ENCODE measurements around the gene BTBD8.

The BTBD8 gene

GRCh38 chr1:92169214-92170005, 89.3 kb downstream of the BTBD8 start:
- DNase-seq (ENCODE audit: low read depth, low spot score): no peak
- H3K4me3 ChIP-seq (ENCODE audit: low read length): no peak overlapping the region

DNA sequence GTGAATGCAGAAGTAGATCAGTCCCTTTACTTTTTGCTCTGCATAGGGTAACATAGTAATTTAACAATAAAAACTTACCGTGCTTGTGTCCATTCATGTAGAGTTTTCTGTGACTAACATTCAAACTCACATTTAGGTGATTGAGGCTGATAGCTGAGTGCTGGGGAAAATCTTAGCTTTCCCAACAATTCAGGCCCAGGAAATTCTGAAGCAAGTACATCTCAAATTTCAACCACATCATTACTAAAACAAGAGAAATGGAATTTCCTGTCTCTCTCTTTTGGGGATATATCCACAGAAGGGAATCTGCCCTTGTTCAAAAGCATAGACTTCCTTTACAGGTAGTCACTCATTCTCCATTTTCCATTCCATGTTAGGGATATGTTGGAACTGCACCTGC, 104.5 kb downstream of the BTBD8 start:
- no peak for DNase-seq (ENCODE audit: low read depth, low spot score)
- H3K4me3 ChIP-seq (ENCODE audit: low read length): no peak overlapping the region

DNA sequence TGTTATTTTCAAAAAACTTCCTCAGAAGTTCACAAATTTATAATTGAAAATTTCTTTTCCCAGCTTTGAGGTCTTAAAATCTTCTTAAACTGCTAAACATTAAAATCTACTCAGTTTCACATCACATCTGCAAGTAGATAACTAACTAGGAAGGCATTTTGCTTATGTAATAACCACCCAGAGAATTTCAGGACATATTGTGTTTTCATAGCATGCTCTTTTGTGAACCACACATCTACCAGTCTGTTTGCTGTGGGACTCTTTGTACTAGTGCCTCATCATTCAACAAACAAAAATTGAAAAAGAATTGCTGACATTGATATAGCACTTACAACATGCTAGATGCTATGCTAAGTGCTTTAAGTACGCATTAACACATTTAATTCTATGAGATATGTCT, 105.9 kb downstream of the BTBD8 start:
- no peak for DNase-seq (ENCODE audit: low read depth, low spot score)
- H3K4me3 ChIP-seq (ENCODE audit: low read length): no peak overlapping the region

- DNase-seq (ENCODE audit: low read depth, low spot score): no peak
These were observed 108.5 kb downstream of the BTBD8 start for GRCh38 chr1:92188436-92189255.

DNA sequence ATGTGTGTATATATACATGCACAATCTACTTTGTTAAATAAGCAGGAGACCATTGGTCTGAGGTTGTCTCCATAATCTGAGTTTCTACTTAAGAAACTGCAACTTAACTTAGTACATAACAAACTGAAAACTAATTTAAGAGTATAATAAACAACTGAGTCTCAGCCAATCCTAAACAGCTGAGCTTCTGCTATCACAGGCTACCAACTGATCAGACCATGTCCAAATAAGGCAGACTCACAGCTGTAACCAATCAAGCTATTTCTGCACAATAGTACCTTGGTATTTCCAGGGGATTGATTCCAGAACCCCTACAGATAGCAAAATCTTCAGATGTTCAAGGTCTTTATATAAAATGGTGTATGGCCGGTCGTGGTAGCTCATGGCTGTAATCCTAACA, 111.6 kb downstream of the BTBD8 start:
- DNase-seq (ENCODE audit: low read depth, low spot score): no peak
- no peak overlapping the region for H3K4me3 ChIP-seq (ENCODE audit: low read length)

More at GRCh38 chr1:92188436-92189255, 108.5 kb downstream of the BTBD8 start:
- H3K4me3 ChIP-seq (ENCODE audit: low read length): no peak overlapping the region

DNA sequence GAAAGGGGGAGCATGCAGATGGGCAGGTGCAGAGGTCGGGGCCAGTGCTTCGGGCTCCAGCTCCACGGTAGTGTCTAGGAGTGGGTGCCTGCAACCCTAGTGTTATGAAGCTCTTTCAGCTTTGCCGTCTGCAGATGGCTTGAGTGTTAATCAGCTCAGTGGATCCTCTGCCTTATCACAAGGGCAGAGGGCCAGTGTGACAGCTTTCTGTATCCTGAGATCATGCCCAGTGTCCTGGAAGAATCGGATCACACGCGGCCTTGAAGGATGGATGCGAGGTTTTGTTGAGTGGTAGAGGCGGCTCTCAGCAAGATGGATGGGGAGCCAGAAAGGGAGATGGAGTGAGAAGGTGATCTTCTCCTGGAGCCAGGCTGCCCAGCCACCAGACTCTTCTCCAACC, 112.1 kb downstream of the BTBD8 start:
- H3K4me3 ChIP-seq (ENCODE audit: low read length): no peak overlapping the region
- DNase-seq (ENCODE audit: low read depth, low spot score): no peak

- no peak overlapping the region for H3K4me3 ChIP-seq (ENCODE audit: low read length)
- DNase-seq (ENCODE audit: low read depth, low spot score): no peak
These were observed 114.4 kb downstream of the BTBD8 start for GRCh38 chr1:92194511-92194910.

DNA sequence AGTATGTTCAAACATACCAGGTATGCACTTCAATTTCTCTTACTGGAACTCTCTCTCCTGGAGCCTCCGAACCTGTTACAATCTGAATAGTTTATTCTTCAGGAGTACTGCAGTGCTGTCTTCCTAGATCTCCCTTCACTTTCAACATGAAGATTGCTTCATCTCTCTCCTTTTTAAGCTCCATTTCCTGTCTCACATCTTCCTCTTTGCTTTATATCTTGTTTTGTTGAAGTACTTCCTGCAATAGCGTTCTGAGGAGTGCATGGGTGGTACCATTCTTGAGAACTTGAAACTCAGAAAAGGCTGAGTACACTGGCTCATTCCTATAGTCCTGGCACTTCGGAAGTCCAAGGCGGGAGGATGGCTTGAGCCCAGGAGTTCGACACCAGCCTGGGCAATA, 121.8 kb downstream of the BTBD8 start:
- no peak overlapping the region for H3K4me3 ChIP-seq (ENCODE audit: low read length)
- DNase-seq (ENCODE audit: low read depth, low spot score): peak; percentile 41

DNA sequence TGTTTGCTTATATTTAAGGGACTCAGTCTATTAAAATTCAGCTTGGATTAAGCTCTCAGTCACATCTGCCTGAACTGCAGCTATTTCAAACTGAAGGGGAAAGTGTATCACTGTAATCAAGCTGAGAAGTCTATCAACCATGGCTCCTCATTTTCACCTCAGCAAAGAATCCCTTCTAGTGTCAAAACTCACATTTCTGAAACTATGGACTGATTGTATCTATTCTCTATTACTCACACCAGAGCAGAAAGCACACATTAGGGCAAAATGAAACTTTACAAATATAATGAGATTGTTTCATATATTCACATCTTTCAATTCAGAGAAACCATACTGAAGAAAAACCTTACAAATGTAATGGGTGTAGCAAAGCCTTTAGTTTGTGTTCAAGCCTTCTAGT, 123.0 kb downstream of the BTBD8 start:
- no peak for DNase-seq (ENCODE audit: low read depth, low spot score)
- H3K4me3 ChIP-seq (ENCODE audit: low read length): no peak overlapping the region

DNA sequence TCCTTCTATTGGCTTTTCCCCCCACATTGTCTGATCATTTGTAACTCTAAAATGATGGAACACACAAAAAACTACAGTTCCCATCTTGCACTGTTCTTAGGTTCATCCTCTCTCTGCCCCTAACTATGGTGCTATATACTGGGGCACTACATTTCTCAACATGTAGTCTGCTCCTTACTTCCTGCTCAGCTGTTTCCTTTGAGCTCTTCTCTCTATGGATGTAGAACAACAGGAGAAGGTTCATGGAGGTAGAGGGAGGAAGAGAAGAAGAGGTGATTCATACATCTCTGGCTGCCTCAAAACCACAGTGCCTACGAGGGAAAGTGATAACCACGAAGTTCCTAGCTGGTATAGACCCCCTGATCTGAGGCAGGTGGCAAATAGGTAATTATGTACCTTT, 130.6 kb downstream of the BTBD8 start:
- no peak for DNase-seq (ENCODE audit: low read depth, low spot score)
- H3K4me3 ChIP-seq (ENCODE audit: low read length): no peak overlapping the region

GRCh38 chr1:92211166-92211565, 131.0 kb downstream of the BTBD8 start:
- H3K4me3 ChIP-seq (ENCODE audit: low read length): no peak overlapping the region
- DNase-seq (ENCODE audit: low read depth, low spot score): no peak

- no peak for DNase-seq (ENCODE audit: low read depth, low spot score)
- no peak within 1 kb of the TSS for H3K4me3 ChIP-seq (ENCODE audit: low read length)
These were observed 137.6 kb downstream of the BTBD8 start, which contains the start of gene C1orf146 for GRCh38 chr1:92217721-92218120. Gene C1orf146, plus strand, starts transcription at chr1:92217915. Its CDS starts 13,506 bp downstream, at chr1:92231421.

DNA sequence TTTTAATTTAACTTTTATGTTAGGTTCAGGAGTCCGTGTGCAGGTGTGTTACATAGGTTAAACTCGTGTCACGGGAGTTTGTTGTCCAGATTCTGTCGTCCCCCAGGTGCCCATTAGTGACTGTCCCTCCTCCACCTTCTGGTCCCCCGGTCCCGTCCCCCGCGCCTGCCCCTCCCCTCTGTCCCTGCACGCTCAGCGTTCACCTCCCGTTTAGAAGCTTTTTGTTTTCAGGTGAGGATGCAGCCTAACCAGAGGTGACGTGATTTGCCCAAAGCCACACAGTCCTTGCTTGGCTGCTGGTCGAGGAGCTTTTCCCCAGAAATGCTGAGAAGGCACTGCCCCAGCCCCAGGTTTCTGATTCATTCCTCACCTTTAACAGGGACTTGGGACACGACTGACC, 138.4 kb downstream of the BTBD8 start:
- no peak overlapping the region for H3K4me3 ChIP-seq (ENCODE audit: low read length)
- no peak for DNase-seq (ENCODE audit: low read depth, low spot score)

DNA sequence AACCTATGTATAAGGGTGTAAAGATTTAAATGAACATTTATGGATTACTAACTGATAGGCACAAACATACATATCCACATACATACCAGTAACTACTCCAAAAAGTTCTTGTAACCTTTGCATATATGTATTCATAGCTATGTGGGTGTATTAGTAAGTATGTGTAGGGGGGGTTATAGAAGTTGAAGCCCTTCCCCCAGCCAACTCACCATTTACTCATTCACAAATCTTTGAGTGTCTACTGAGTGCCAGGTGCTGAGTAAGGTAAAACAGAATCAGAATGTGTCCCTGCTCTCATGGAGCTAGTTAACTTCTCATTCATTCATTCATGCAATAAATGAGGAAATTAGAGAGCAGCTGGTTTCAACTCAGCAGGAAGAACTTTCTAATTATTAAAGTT, 138.9 kb downstream of the BTBD8 start:
- no peak overlapping the region for H3K4me3 ChIP-seq (ENCODE audit: low read length)
- no peak for DNase-seq (ENCODE audit: low read depth, low spot score)

GRCh38 chr1:92228401-92228800, 148.3 kb downstream of the BTBD8 start:
- no peak for DNase-seq (ENCODE audit: low read depth, low spot score)

GRCh38 chr1:92230736-92231135, 150.6 kb downstream of the BTBD8 start:
- H3K4me3 ChIP-seq (ENCODE audit: low read length): no peak overlapping the region
- no peak for DNase-seq (ENCODE audit: low read depth, low spot score)

More at GRCh38 chr1:92228401-92228800, 148.3 kb downstream of the BTBD8 start:
- H3K4me3 ChIP-seq (ENCODE audit: low read length): no peak overlapping the region
